ENCODE measurements around the gene KCNN4.

GRCh38 chr19:43774103-43774939 lies 6.5 kb downstream of the KCNN4 start:
- TF ChIP-seq POLR2A (IDR thresholded peaks at IDR 0.05; ENCODE audit: low read depth, low read length) (no peak), POLR2AphosphoS5 (IDR thresholded peaks at IDR 0.05; ENCODE audit: low read depth, low read length) (no peak), TAF1 (IDR thresholded peaks at IDR 0.05; ENCODE audit: borderline replicate concordance, low read depth, low read length) (no peak)
